HepG2 (cell line): ENCODE results near the gene NRP1. TPM values are rescaled to one million over a fixed set of nuclear protein-coding genes. Genes with fewer than 3 reads are reported as not detected.

Experiments
- AFF4 ChIP-seq: sonication (generic); formaldehyde crosslinking; IDR thresholded peaks from 2 replicates; pipeline ENCODE4 v1.4.0; 2020; ENCODE audit warnings: missing genetic modification reagents
- ATF7 ChIP-seq, 2 experiments: fragments of 450-650 bp in 1 of 2; sonication (generic) in 1 of 2; formaldehyde crosslinking in 1 of 2; IDR thresholded peaks; 2 replicates each; pipeline versions ENCODE4 v1.4.0 to v1.6.1; 2016 to 2020; ENCODE audit warnings: antibody characterized with exemption in 1 of 2, mild to moderate bottlenecking in 1 of 2, missing genetic modification reagents in 1 of 2
- CBX5 ChIP-seq: sonication (generic); formaldehyde crosslinking; IDR thresholded peaks from 2 replicates; pipeline ENCODE4 v1.4.0; 2020; ENCODE audit warnings: missing genetic modification reagents, borderline replicate concordance
- CEBPG ChIP-seq: IDR thresholded peaks from 2 replicates; pipeline ENCODE4 v1.6.1; 2016
- RBAK ChIP-seq: sonication (generic); formaldehyde crosslinking; IDR thresholded peaks from 2 replicates; pipeline ENCODE4 v1.5.1; 2020; ENCODE audit warnings: mild to moderate bottlenecking, missing genetic modification reagents
- ZNF160 ChIP-seq: sonication (generic); formaldehyde crosslinking; IDR thresholded peaks from 2 replicates; pipeline ENCODE4 v1.8.0; 2022; ENCODE audit warnings: mild to moderate bottlenecking, inconsistent platforms, missing genetic modification reagents
- polyA plus RNA-seq, 8 experiments: library from polyadenylated mRNA; depleted of rRNA in 3 of 8; stranded (reverse) in 7 of 8; unstranded in 1 of 8; fragments of >200 nt; fragmentation: Illumina TruSeq in 4 of 8; extraction: Trizol in 4 of 8; gene quantifications; 2 replicates each; pipeline versions ENCODE4 v1.2.1 to v1.2.3, GENCODE V29; 2011 to 2016; ENCODE audit warnings: low read depth in 4 of 8, missing spikeins in 1 of 8, mixed read lengths in 1 of 8; ENCODE audit not compliant: insufficient read depth in 1 of 8
- total RNA-seq, 5 experiments: library from RNA; depleted of rRNA; stranded (reverse); fragments of >200 nt; fragmentation: Illumina TruSeq; extraction: Trizol; gene quantifications; 2 replicates each; pipeline ENCODE4 v1.2.3, GENCODE V29; 2016; ENCODE audit warnings: low read depth in 1 of 5
- TF ChIP-seq, protein P1 (sequence below): sonication (generic); formaldehyde crosslinking; IDR thresholded peaks from 2 replicates; pipeline ENCODE4 v1.4.0; 2020; ENCODE audit warnings: missing genetic modification reagents
- TF ChIP-seq, protein P2 (sequence below): sonication (generic); formaldehyde crosslinking; conservative IDR thresholded peaks from 2 replicates; pipeline ENCODE4 v1.4.0; 2020; ENCODE audit warnings: mild to moderate bottlenecking, missing genetic modification reagents, moderate library complexity

NRP1 gene
- total and polyA plus RNA-seq, 2 of the 13 experiments (the other 11 are each of a cell fraction or from before 2014, with no cell fraction given), result 5.3 to 5.8 TPM

GRCh38 chr10:33154590-33154989 is 179.9 kb downstream of the NRP1 start (continued):
- TF ChIP-seq AFF4 (CRISPR knock-in tag) (no peak), CBX5 (CRISPR knock-in tag) (no peak), CEBPG (CRISPR knock-in tag) (no peak), RBAK (CRISPR knock-in tag) (no peak), ATF7 (IDR thresholded peaks at IDR 0.05) (no peak), ATF7 (CRISPR knock-in tag; IDR thresholded peaks at IDR 0.05) (no peak), ZNF160 (no peak)
- TF ChIP-seq, protein P1, sequence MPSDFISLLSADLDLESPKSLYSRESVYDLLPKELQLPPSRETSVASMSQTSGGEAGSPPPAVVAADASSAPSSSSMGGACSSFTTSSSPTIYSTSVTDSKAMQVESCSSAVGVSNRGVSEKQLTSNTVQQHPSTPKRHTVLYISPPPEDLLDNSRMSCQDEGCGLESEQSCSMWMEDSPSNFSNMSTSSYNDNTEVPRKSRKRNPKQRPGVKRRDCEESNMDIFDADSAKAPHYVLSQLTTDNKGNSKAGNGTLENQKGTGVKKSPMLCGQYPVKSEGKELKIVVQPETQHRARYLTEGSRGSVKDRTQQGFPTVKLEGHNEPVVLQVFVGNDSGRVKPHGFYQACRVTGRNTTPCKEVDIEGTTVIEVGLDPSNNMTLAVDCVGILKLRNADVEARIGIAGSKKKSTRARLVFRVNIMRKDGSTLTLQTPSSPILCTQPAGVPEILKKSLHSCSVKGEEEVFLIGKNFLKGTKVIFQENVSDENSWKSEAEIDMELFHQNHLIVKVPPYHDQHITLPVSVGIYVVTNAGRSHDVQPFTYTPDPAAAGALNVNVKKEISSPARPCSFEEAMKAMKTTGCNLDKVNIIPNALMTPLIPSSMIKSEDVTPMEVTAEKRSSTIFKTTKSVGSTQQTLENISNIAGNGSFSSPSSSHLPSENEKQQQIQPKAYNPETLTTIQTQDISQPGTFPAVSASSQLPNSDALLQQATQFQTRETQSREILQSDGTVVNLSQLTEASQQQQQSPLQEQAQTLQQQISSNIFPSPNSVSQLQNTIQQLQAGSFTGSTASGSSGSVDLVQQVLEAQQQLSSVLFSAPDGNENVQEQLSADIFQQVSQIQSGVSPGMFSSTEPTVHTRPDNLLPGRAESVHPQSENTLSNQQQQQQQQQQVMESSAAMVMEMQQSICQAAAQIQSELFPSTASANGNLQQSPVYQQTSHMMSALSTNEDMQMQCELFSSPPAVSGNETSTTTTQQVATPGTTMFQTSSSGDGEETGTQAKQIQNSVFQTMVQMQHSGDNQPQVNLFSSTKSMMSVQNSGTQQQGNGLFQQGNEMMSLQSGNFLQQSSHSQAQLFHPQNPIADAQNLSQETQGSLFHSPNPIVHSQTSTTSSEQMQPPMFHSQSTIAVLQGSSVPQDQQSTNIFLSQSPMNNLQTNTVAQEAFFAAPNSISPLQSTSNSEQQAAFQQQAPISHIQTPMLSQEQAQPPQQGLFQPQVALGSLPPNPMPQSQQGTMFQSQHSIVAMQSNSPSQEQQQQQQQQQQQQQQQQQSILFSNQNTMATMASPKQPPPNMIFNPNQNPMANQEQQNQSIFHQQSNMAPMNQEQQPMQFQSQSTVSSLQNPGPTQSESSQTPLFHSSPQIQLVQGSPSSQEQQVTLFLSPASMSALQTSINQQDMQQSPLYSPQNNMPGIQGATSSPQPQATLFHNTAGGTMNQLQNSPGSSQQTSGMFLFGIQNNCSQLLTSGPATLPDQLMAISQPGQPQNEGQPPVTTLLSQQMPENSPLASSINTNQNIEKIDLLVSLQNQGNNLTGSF (CRISPR knock-in tag), result no peak
- TF ChIP-seq, protein P2, sequence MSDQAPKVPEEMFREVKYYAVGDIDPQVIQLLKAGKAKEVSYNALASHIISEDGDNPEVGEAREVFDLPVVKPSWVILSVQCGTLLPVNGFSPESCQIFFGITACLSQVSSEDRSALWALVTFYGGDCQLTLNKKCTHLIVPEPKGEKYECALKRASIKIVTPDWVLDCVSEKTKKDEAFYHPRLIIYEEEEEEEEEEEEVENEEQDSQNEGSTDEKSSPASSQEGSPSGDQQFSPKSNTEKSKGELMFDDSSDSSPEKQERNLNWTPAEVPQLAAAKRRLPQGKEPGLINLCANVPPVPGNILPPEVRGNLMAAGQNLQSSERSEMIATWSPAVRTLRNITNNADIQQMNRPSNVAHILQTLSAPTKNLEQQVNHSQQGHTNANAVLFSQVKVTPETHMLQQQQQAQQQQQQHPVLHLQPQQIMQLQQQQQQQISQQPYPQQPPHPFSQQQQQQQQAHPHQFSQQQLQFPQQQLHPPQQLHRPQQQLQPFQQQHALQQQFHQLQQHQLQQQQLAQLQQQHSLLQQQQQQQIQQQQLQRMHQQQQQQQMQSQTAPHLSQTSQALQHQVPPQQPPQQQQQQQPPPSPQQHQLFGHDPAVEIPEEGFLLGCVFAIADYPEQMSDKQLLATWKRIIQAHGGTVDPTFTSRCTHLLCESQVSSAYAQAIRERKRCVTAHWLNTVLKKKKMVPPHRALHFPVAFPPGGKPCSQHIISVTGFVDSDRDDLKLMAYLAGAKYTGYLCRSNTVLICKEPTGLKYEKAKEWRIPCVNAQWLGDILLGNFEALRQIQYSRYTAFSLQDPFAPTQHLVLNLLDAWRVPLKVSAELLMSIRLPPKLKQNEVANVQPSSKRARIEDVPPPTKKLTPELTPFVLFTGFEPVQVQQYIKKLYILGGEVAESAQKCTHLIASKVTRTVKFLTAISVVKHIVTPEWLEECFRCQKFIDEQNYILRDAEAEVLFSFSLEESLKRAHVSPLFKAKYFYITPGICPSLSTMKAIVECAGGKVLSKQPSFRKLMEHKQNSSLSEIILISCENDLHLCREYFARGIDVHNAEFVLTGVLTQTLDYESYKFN, result no peak
- TF ChIP-seq, all 625 proteins: peak for 0
